COLO668 (cell line): ENCODE data around the gene EXOC4.
"Not testable (repeated sequence)": the region's sequence is repeated elsewhere in the genome, so short reads cannot be mapped to it uniquely, and the experiment has no call there.

Experiments used
- DNase-seq: peaks from one replicate; lab custom pipeline; 2025; ENCODE audit not compliant: unreplicated experiment; lab: John Stamatoyannopoulos, UW

EXOC4 gene

GRCh38 chr7:133777701-133778100 is 524.8 kb downstream of the EXOC4 start:
- no peak for DNase-seq

- DNase-seq = no peak
Measured at GRCh38 chr7:133778472-133778871, 525.6 kb downstream of the EXOC4 start.

GRCh38 chr7:133779538-133779937 is 526.7 kb downstream of the EXOC4 start:
- not testable (repeated sequence) for DNase-seq

- no peak for DNase-seq
Measured at GRCh38 chr7:133780912-133781311, 528.0 kb downstream of the EXOC4 start.

- DNase-seq = no peak
Measured at GRCh38 chr7:133781486-133782090, 528.7 kb downstream of the EXOC4 start.

GRCh38 chr7:133782470-133782869 is 529.6 kb downstream of the EXOC4 start:
- no peak for DNase-seq

- DNase-seq = no peak
Measured at GRCh38 chr7:133783276-133783675, 530.4 kb downstream of the EXOC4 start.

- DNase-seq = no peak
Measured at GRCh38 chr7:133784486-133785001, 531.7 kb downstream of the EXOC4 start.

- DNase-seq = no peak
Measured at GRCh38 chr7:133786401-133786937, 533.6 kb downstream of the EXOC4 start.

- DNase-seq = no peak
Measured at GRCh38 chr7:133789974-133790373, 537.1 kb downstream of the EXOC4 start.

GRCh38 chr7:133790911-133791310 is 538.0 kb downstream of the EXOC4 start:
- DNase-seq = no peak

- DNase-seq = no peak
Measured at GRCh38 chr7:133794479-133794878, 541.6 kb downstream of the EXOC4 start.

- DNase-seq = no peak
Measured at GRCh38 chr7:133795068-133795665, 542.3 kb downstream of the EXOC4 start.

- DNase-seq = no peak
Measured at GRCh38 chr7:133796782-133797745, 544.2 kb downstream of the EXOC4 start.

GRCh38 chr7:133797818-133798520 is 545.1 kb downstream of the EXOC4 start:
- DNase-seq = no peak

GRCh38 chr7:133801341-133801740 is 548.5 kb downstream of the EXOC4 start:
- no peak for DNase-seq

GRCh38 chr7:133804127-133804526 is 551.2 kb downstream of the EXOC4 start:
- no peak for DNase-seq

- no peak for DNase-seq
Measured at GRCh38 chr7:133805426-133805825, 552.5 kb downstream of the EXOC4 start.

- DNase-seq = no peak
Measured at GRCh38 chr7:133807624-133808492, 555.0 kb downstream of the EXOC4 start.

GRCh38 chr7:133808493-133808866 is 555.6 kb downstream of the EXOC4 start:
- no peak for DNase-seq
